Measurements from ENCODE around the gene UMOD. TPM values are rescaled to one million over a fixed set of nuclear protein-coding genes. Genes with fewer than 3 reads are reported as not detected.

Gene UMOD
- polyA plus RNA-seq, 1 donor from 2014 or later: not detected

Other genes with a start within 250 kb of the UMOD start
- gene GP2, start 25.2 kb downstream of the UMOD start, polyA plus RNA-seq: not detected
- not detected for gene PDILT, start 52.0 kb upstream of the UMOD start, polyA plus RNA-seq
- gene ACSM5, start 56.8 kb upstream of the UMOD start, polyA plus RNA-seq: not detected
- not detected for gene ACSM2A, start 98.8 kb upstream of the UMOD start, polyA plus RNA-seq
- not detected for gene ACSM2B, start 223.7 kb upstream of the UMOD start, polyA plus RNA-seq